IPS-18a (cell line): Measurements from ENCODE around the gene PMEL.
"Not testable (repeated sequence)": the region's sequence is repeated elsewhere in the genome, so short reads cannot be mapped to it uniquely, and the experiment has no call there.

Source experiments
- H3K27ac ChIP-seq: one replicate; pipeline ENCODE4 v1.5.1; 2013; ENCODE audit warnings: low read length
- H3K27me3 ChIP-seq: one replicate; pipeline ENCODE4 v1.6.1; 2013; ENCODE audit warnings: mild to moderate bottlenecking, low read length; ENCODE audit not compliant: control insufficient read depth, insufficient read depth
- H3K36me3 ChIP-seq: one replicate; pipeline ENCODE4 v1.6.1; 2013; ENCODE audit warnings: low read depth, low read length; ENCODE audit not compliant: control insufficient read depth
- H3K4me1 ChIP-seq: one replicate; pipeline ENCODE4 v1.6.1; 2013; ENCODE audit warnings: low read depth, low read length; ENCODE audit not compliant: control insufficient read depth
- H3K4me3 ChIP-seq: one replicate; pipeline ENCODE4 v1.5.1; 2013; ENCODE audit warnings: low read length
- H3K9ac ChIP-seq: one replicate; pipeline ENCODE4 v1.6.1; 2013; ENCODE audit warnings: mild to moderate bottlenecking, low read length, moderate library complexity
- H3K9me3 ChIP-seq: one replicate; pipeline ENCODE4 v1.6.1; 2013; ENCODE audit warnings: low read depth, low read length; ENCODE audit not compliant: control insufficient read depth

The PMEL gene

GRCh38 chr12:55965941-55966407 is at the start of gene PMEL:
PMEL (minus strand) TSS chr12:55966042; CDS start chr12:55966011, 31 bp downstream.
- Histone ChIP-seq H3K4me1 (peaks cover 13% of the 10 kb centered on the region), H3K4me3 (peak within 1 kb of the TSS; percentile 88), H3K36me3 (peaks cover 22% of the 10 kb centered on the region), H3K9ac (peak within 1 kb of the TSS; percentile 79), H3K27ac (peak within 1 kb of the TSS; percentile 40), H3K9me3 (no peaks in the 10 kb centered on the region), H3K27me3 (no peaks in the 10 kb centered on the region)

GRCh38 chr12:56014205-56014604 is 48.4 kb upstream of the PMEL start:
- Histone ChIP-seq H3K36me3 (no peaks in the 10 kb centered on the region), H3K27me3 (no peaks in the 10 kb centered on the region), H3K9me3 (no peaks in the 10 kb centered on the region), H3K4me1 (no peaks in the 10 kb centered on the region), H3K4me3 (no peak overlapping the region), H3K27ac (no peak overlapping the region), H3K9ac (no peak overlapping the region)

- Histone ChIP-seq H3K27ac (no peak overlapping the region), H3K4me3 (no peak overlapping the region), H3K27me3 (no peaks in the 10 kb centered on the region), H3K36me3 (no peaks in the 10 kb centered on the region), H3K9me3 (no peaks in the 10 kb centered on the region), H3K4me1 (no peaks in the 10 kb centered on the region), H3K9ac (no peak overlapping the region)
Observed at GRCh38 chr12:56013482-56013881, 47.6 kb upstream of the PMEL start.

GRCh38 chr12:56011509-56012090 is 45.8 kb upstream of the PMEL start:
- Histone ChIP-seq H3K4me1 (peaks cover 4% of the 10 kb centered on the region), H3K9me3 (no peaks in the 10 kb centered on the region), H3K36me3 (no peaks in the 10 kb centered on the region), H3K4me3 (no peak overlapping the region), H3K27ac (no peak overlapping the region), H3K27me3 (no peaks in the 10 kb centered on the region), H3K9ac (no peak overlapping the region)

DNA sequence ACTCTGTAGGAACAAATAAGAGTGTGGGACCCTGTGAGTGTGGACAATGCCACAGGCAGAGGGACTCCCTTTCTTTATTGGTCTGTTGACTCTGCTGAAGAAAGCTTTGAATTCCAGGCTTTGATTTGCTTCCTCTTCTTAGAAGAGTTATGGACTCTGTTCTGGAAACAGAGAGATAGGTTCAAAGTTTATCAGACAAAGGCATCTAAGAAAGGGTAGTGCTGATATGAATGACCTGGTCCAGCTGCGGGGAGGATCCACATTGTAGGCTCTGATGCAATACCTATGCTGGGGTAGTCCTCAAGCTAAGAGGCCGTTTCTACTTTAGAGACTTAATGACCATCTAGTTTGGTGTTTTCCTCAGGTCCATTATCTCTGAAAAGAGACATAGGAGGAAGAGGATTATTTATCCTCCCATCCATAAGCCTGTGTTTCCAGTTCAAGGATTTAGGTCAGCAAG is 44.3 kb upstream of the PMEL start:
- Histone ChIP-seq H3K4me1 (peaks cover 4% of the 10 kb centered on the region), H3K27ac (no peak overlapping the region), H3K9me3 (no peaks in the 10 kb centered on the region), H3K36me3 (no peaks in the 10 kb centered on the region), H3K4me3 (no peak overlapping the region), H3K27me3 (no peaks in the 10 kb centered on the region), H3K9ac (no peak overlapping the region)

DNA sequence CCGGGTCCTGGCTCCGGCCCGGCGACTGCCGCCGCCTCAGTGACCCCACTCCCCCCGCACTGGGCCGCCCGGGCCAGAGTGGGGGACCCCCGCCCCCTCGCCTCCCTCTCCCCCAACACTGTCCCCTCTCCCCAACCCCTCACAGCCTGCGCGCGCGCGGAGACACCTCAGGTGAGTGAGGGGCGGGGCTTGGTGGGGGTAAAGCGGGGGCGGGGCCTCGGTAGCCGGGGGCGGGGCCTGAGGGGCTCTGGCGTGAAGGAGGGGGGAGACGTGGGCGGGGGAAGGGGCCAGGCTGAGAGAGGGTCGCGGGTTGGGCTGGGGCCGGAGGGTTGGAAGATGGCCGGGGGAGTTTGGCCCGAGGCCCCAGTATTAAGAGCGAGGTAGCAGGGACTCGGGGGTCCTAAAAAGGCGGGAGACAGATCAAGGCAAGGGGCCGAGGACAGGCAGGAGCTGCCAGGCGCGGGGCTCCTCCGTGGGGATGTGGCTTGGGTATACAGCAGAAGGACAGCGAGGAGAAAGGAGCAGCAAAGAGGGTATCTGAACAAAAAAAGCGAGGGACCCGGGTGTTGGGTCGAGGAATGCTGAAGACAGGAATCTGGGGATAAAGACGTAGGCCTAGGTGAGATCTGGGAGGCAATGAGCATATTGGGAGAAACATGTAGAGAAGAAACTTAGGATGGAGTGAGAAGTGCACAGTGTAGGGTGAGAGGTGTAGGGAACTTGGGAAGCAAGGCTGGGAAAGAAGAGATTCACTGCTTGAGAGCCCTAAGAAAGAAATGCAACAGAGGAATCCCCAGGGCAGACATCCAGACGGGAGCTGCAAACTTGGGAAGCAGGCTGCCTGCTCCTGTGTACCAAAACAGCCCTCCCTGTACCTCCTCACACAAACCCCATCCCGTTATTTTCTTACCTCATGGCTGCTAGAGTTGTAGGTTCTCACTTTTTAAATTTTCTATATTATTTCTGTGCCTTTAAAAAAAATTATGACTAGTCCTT is 42.0 kb upstream of the PMEL start:
- Histone ChIP-seq H3K27me3 (no peaks in the 10 kb centered on the region), H3K9ac (peak overlapping the region; percentile 95), H3K9me3 (no peaks in the 10 kb centered on the region), H3K27ac (peak overlapping the region; percentile 89), H3K4me1 (peaks cover 4% of the 10 kb centered on the region), H3K4me3 (peak overlapping the region; percentile 79), H3K36me3 (peaks cover 13% of the 10 kb centered on the region)

- Histone ChIP-seq H3K36me3 (peaks cover 13% of the 10 kb centered on the region), H3K4me3 (no peak overlapping the region), H3K9me3 (no peaks in the 10 kb centered on the region), H3K4me1 (peaks cover 4% of the 10 kb centered on the region), H3K27me3 (no peaks in the 10 kb centered on the region), H3K27ac (no peak overlapping the region), H3K9ac (no peak overlapping the region)
Observed at GRCh38 chr12:56004211-56004610, 38.4 kb upstream of the PMEL start.

GRCh38 chr12:56003376-56003775 is 37.5 kb upstream of the PMEL start:
- H3K4me3 ChIP-seq, H3K9me3 ChIP-seq, H3K27me3 ChIP-seq, H3K4me1 ChIP-seq, H3K9ac ChIP-seq, H3K27ac ChIP-seq: not testable (repeated sequence)
- peaks cover 13% of the 10 kb centered on the region for H3K36me3 ChIP-seq

DNA sequence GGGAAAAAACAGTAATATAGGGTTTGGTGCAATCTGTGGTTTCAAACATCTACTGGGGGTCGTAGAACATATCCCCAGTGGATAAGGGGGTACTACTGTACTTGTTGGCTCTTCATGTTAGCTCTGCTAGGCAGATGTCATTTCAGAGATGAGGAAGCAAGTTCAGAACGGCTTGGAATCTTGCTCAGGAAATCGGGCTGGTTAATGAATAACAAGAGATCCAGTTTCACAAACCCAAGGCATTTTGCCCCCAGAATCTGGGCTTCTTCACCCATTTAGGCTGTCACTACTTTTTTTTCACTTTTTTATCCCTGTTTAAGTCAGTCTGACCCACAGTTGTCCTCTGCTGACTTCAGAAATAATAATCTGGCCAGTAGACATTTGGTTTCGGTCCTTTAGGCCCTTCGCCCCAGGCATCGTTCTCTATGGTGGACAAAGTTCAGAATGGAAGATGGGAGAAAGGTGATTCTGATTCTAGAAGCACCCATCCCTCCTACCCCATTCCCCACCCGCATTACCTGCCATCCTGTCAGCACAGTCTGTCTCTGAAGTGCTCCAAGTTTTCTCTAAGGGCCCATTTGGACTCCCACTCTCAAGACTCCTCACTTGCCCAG is 35.8 kb upstream of the PMEL start:
- Histone ChIP-seq H3K9me3 (no peaks in the 10 kb centered on the region), H3K27ac (no peak overlapping the region), H3K4me1 (no peaks in the 10 kb centered on the region), H3K9ac (no peak overlapping the region), H3K4me3 (no peak overlapping the region), H3K27me3 (no peaks in the 10 kb centered on the region), H3K36me3 (peaks cover 13% of the 10 kb centered on the region)

- not testable (repeated sequence) for H3K27ac ChIP-seq, H3K4me3 ChIP-seq
- H3K36me3 ChIP-seq, result peaks cover 13% of the 10 kb centered on the region
Observed at GRCh38 chr12:55999999-56000540, 34.2 kb upstream of the PMEL start.

GRCh38 chr12:55999522-55999921 is 33.7 kb upstream of the PMEL start:
- H3K36me3 ChIP-seq, result peaks cover 10% of the 10 kb centered on the region
- H3K4me3 ChIP-seq, H3K9ac ChIP-seq, H3K27ac ChIP-seq, H3K4me1 ChIP-seq, H3K9me3 ChIP-seq, H3K27me3 ChIP-seq: not testable (repeated sequence)

More at GRCh38 chr12:55999999-56000540, 34.2 kb upstream of the PMEL start:
- H3K27me3 ChIP-seq, H3K4me1 ChIP-seq, H3K9me3 ChIP-seq, H3K9ac ChIP-seq: not testable (repeated sequence)
